ENCODE data around the gene LCMT2.

The LCMT2 gene

DNA sequence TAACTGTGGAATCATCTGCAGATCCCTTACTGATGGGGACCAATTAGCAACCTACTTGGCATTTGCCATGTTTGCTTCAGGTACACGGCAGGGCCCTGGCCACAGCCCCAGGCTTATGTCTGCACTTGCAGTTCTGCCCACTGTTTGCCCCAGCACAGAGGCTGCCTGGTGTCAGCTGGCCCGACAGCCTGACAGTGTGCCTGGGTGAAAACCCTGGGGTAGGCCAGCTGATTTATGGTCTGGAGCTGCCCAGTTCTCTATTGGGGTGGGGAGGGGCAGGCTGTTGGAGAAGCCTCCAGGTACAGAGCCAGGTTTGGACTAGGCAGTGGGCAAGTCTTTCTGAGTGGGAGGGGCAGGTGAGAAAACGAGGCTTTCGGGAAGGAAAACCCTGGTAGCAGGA lies 52.5 kb downstream of the LCMT2 start:
- Histone ChIP-seq H3K79me1 (replicated peaks; ENCODE audit: low read length, poor library complexity, severe bottlenecking) (no peaks in the 10 kb centered on the region), H4K8ac (ENCODE audit: low read length) (no peak overlapping the region), H3K23ac (ENCODE audit: low read length in 2 of 2) (peak overlapping the region in 1 of 2 experiments; percentile 56), H3K4me1 (ENCODE audit: control insufficient read depth, insufficient read depth, low read depth, low read length) (peaks cover 3% of the 10 kb centered on the region), H3K27ac (ENCODE audit: low read length, poor library complexity, severe bottlenecking) (no peak overlapping the region), H3K4ac (ENCODE audit: low read depth in 1 of 2, low read length in 2 of 2) (no peak overlapping the region), H3K9ac (ENCODE audit: low read length) (no peak overlapping the region), H3K36me3 (ENCODE audit: control insufficient read depth in 1 of 2, insufficient read depth in 2 of 2, low read depth in 1 of 2, low read length in 2 of 2) (no peaks in the 10 kb centered on the region), H2BK15ac (ENCODE audit: low read depth, poor library complexity, severe bottlenecking) (no peak overlapping the region), H2BK120ac (ENCODE audit: low read depth, low read length) (no peak overlapping the region), H3K9me3 (ENCODE audit: control insufficient read depth, low read length) (no peaks in the 10 kb centered on the region), H3K14ac (ENCODE audit: low read length in 2 of 2) (no peak overlapping the region), H3K18ac (ENCODE audit: low read depth in 1 of 2, low read length in 2 of 2) (no peak overlapping the region), H3K4me2 (ENCODE audit: low read length, poor library complexity, severe bottlenecking) (no peak overlapping the region), H2BK12ac (ENCODE audit: low read length in 2 of 2) (no peak overlapping the region), H2BK5ac (ENCODE audit: low read depth, low read length, poor library complexity, severe bottlenecking) (no peak overlapping the region), H3K4me3 (ENCODE audit: insufficient read depth in 1 of 2, low read depth in 1 of 2, low read length in 2 of 2) (no peak overlapping the region), H3K27me3 (ENCODE audit: control insufficient read depth in 1 of 2, insufficient read depth in 1 of 2, low read length in 2 of 2) (peaks cover 56 to 63% of the 10 kb centered on the region in 2 experiments), H2AFZ (ENCODE audit: low read depth, low read length) (no peak overlapping the region), H2AK5ac (ENCODE audit: low read length, severe bottlenecking) (no peak overlapping the region), H4K91ac (ENCODE audit: low read length) (no peak overlapping the region)
- WGBS, result 72% methylated on average over 4 of the region's 4 CpGs
- no peak for DNase-seq

DNA sequence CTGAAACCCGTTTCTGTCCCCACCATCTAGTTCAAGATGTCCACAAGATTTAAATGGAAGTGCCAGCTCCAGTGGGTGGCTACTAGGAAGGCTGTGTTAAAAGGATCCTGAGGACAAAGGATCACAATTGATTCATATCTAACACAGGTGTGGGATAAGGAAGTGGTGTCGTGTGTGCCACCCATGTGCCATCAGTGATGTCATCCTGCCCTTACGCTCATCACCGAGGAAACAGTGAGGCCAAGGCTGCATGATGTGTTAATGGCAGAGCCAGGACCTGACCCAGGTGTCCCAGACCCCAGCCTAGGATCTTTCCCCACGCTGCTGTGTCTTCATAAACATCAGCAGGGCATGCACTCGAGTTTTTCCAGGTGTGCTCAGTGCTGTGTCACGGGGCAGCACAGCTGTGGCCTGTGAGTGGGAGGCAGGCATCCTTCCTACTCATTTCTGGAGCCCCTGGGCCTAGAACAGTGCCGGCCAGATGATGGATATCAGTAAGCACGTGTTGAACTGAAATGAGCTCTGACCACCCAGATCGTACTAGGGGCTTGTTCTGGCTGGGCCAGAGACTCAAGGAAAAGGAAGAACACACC lies 53.0 kb downstream of the LCMT2 start:
- no peak overlapping the region for H2AK5ac ChIP-seq (ENCODE audit: low read length, severe bottlenecking)
- H2BK120ac ChIP-seq (ENCODE audit: low read depth, low read length), result no peak overlapping the region
- no peak overlapping the region for H3K14ac ChIP-seq (ENCODE audit: low read length in 2 of 2)
- no peak overlapping the region for H3K23ac ChIP-seq (ENCODE audit: low read length in 2 of 2)
- no peak overlapping the region for H2BK15ac ChIP-seq (ENCODE audit: low read depth, poor library complexity, severe bottlenecking)
- no peak overlapping the region for H4K8ac ChIP-seq (ENCODE audit: low read length)
- no peak overlapping the region for H2AFZ ChIP-seq (ENCODE audit: low read depth, low read length)
- H3K4me2 ChIP-seq (ENCODE audit: low read length, poor library complexity, severe bottlenecking), result no peak overlapping the region
- H3K4me3 ChIP-seq (ENCODE audit: insufficient read depth in 1 of 2, low read depth in 1 of 2, low read length in 2 of 2), result no peak overlapping the region
- H2BK12ac ChIP-seq (ENCODE audit: low read length in 2 of 2), result no peak overlapping the region
- no peak overlapping the region for H3K9ac ChIP-seq (ENCODE audit: low read length)
- no peak overlapping the region for H4K91ac ChIP-seq (ENCODE audit: low read length)
- H3K27ac ChIP-seq (ENCODE audit: low read length, poor library complexity, severe bottlenecking), result no peak overlapping the region
- no peak overlapping the region for H2BK5ac ChIP-seq (ENCODE audit: low read depth, low read length, poor library complexity, severe bottlenecking)
- H3K4ac ChIP-seq (ENCODE audit: low read depth in 1 of 2, low read length in 2 of 2), result no peak overlapping the region
- no peak for DNase-seq
- WGBS, result 78% methylated on average over 9 of the region's 10 CpGs
- H3K9me3 ChIP-seq (ENCODE audit: control insufficient read depth, low read length), result peaks cover 2% of the 10 kb centered on the region
- H3K4me1 ChIP-seq (ENCODE audit: control insufficient read depth, insufficient read depth, low read depth, low read length), result peaks cover 3% of the 10 kb centered on the region
- peaks cover 56 to 62% of the 10 kb centered on the region in 2 experiments for H3K27me3 ChIP-seq (ENCODE audit: control insufficient read depth in 1 of 2, insufficient read depth in 1 of 2, low read length in 2 of 2)
- H3K18ac ChIP-seq (ENCODE audit: low read depth in 1 of 2, low read length in 2 of 2), result no peak overlapping the region
- no peaks in the 10 kb centered on the region for H3K79me1 ChIP-seq (replicated peaks; ENCODE audit: low read length, poor library complexity, severe bottlenecking)
- no peaks in the 10 kb centered on the region for H3K36me3 ChIP-seq (ENCODE audit: control insufficient read depth in 1 of 2, insufficient read depth in 2 of 2, low read depth in 1 of 2, low read length in 2 of 2)

DNA sequence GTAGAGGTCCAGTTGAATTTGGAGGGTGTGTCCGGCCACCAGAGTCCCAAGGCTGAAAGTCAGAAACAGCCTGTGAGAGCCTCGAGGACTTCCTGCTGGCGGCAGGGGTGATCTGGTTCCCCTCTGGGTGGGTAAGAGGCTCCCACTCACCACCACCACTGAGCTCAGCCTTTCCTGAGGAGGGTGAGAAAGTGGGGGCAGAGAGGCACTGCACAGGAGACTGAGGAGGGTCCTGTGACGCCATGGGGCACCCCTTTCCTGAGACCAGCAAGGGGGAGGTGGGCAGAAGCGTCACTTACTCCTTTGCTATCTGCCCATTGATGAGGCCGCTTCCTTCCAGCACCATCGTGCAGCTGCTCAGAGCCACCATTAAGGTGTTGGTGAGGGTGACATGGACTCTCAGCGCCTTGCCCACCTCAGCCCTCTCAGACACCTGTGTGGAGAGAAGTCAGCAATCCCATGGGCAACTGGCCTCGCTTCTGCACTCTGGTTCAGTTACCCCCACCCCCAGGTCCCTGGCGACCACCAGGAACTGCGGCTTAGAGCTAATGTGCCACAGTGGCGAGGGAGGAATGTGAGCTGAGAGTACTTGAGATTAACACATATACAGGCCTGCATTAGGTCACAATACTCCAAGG lies 53.7 kb downstream of the LCMT2 start:
- Histone ChIP-seq H2AFZ (ENCODE audit: low read depth, low read length) (no peak overlapping the region), H3K79me1 (replicated peaks; ENCODE audit: low read length, poor library complexity, severe bottlenecking) (no peaks in the 10 kb centered on the region), H2BK12ac (ENCODE audit: low read length in 2 of 2) (no peak overlapping the region), H3K4me1 (ENCODE audit: control insufficient read depth, insufficient read depth, low read depth, low read length) (peaks cover 3% of the 10 kb centered on the region), H3K18ac (ENCODE audit: low read depth in 1 of 2, low read length in 2 of 2) (no peak overlapping the region), H3K4me2 (ENCODE audit: low read length, poor library complexity, severe bottlenecking) (no peak overlapping the region), H3K23ac (ENCODE audit: low read length in 2 of 2) (no peak overlapping the region), H4K91ac (ENCODE audit: low read length) (no peak overlapping the region), H4K8ac (ENCODE audit: low read length) (no peak overlapping the region), H2BK5ac (ENCODE audit: low read depth, low read length, poor library complexity, severe bottlenecking) (no peak overlapping the region), H3K27me3 (ENCODE audit: control insufficient read depth in 1 of 2, insufficient read depth in 1 of 2, low read length in 2 of 2) (peaks cover 53 to 56% of the 10 kb centered on the region in 2 experiments), H3K36me3 (ENCODE audit: control insufficient read depth in 1 of 2, insufficient read depth in 2 of 2, low read depth in 1 of 2, low read length in 2 of 2) (no peaks in the 10 kb centered on the region), H2BK120ac (ENCODE audit: low read depth, low read length) (no peak overlapping the region), H3K4ac (ENCODE audit: low read depth in 1 of 2, low read length in 2 of 2) (no peak overlapping the region), H3K9me3 (ENCODE audit: control insufficient read depth, low read length) (peaks cover 3% of the 10 kb centered on the region), H3K14ac (ENCODE audit: low read length in 2 of 2) (no peak overlapping the region), H3K9ac (ENCODE audit: low read length) (no peak overlapping the region), H2AK5ac (ENCODE audit: low read length, severe bottlenecking) (no peak overlapping the region), H3K27ac (ENCODE audit: low read length, poor library complexity, severe bottlenecking) (no peak overlapping the region), H3K4me3 (ENCODE audit: insufficient read depth in 1 of 2, low read depth in 1 of 2, low read length in 2 of 2) (no peak overlapping the region), H2BK15ac (ENCODE audit: low read depth, poor library complexity, severe bottlenecking) (no peak overlapping the region)
- 76% methylated on average over 12 of the region's 12 CpGs for WGBS
- DNase-seq, result no peak

- Histone ChIP-seq H3K27me3 (ENCODE audit: control insufficient read depth in 1 of 2, insufficient read depth in 1 of 2, low read length in 2 of 2) (peaks cover 52 to 59% of the 10 kb centered on the region in 2 experiments), H3K9ac (ENCODE audit: low read length) (no peak overlapping the region), H4K8ac (ENCODE audit: low read length) (no peak overlapping the region), H3K27ac (ENCODE audit: low read length, poor library complexity, severe bottlenecking) (no peak overlapping the region), H2BK5ac (ENCODE audit: low read depth, low read length, poor library complexity, severe bottlenecking) (no peak overlapping the region), H3K9me3 (ENCODE audit: control insufficient read depth, low read length) (peaks cover 3% of the 10 kb centered on the region), H2AK5ac (ENCODE audit: low read length, severe bottlenecking) (no peak overlapping the region), H3K79me1 (replicated peaks; ENCODE audit: low read length, poor library complexity, severe bottlenecking) (no peaks in the 10 kb centered on the region), H3K4ac (ENCODE audit: low read depth in 1 of 2, low read length in 2 of 2) (no peak overlapping the region), H3K4me3 (ENCODE audit: insufficient read depth in 1 of 2, low read depth in 1 of 2, low read length in 2 of 2) (no peak overlapping the region), H2AFZ (ENCODE audit: low read depth, low read length) (no peak overlapping the region), H3K18ac (ENCODE audit: low read depth in 1 of 2, low read length in 2 of 2) (no peak overlapping the region), H3K4me2 (ENCODE audit: low read length, poor library complexity, severe bottlenecking) (no peak overlapping the region), H4K91ac (ENCODE audit: low read length) (no peak overlapping the region), H3K4me1 (ENCODE audit: control insufficient read depth, insufficient read depth, low read depth, low read length) (peaks cover 3% of the 10 kb centered on the region), H3K36me3 (ENCODE audit: control insufficient read depth in 1 of 2, insufficient read depth in 2 of 2, low read depth in 1 of 2, low read length in 2 of 2) (no peaks in the 10 kb centered on the region), H2BK15ac (ENCODE audit: low read depth, poor library complexity, severe bottlenecking) (no peak overlapping the region), H3K23ac (ENCODE audit: low read length in 2 of 2) (peak overlapping the region in 1 of 2 experiments; percentile 18), H2BK12ac (ENCODE audit: low read length in 2 of 2) (no peak overlapping the region), H3K14ac (ENCODE audit: low read length in 2 of 2) (no peak overlapping the region), H2BK120ac (ENCODE audit: low read depth, low read length) (no peak overlapping the region)
- 82% methylated on average over 12 of the region's 15 CpGs for WGBS
- DNase-seq, result no peak
Observed at GRCh38 chr15:43275740-43276562, 54.4 kb downstream of the LCMT2 start.

Data from mesenchymal stem cell (in vitro differentiated cells and primary cell).